GM18511 (cell line): ENCODE results near the gene APH1B.
"Not testable (repeated sequence)": the region's sequence is repeated elsewhere in the genome, so short reads cannot be mapped to it uniquely, and the experiment has no call there.

Source experiments
- ATAC-seq: cut with Tn5 transposase; IDR thresholded peaks from one replicate; pipeline ENCODE4 v1.9.1; 2021; ENCODE audit warnings: mild to moderate bottlenecking, moderate library complexity; ENCODE audit not compliant: unreplicated experiment

The APH1B gene

DNA sequence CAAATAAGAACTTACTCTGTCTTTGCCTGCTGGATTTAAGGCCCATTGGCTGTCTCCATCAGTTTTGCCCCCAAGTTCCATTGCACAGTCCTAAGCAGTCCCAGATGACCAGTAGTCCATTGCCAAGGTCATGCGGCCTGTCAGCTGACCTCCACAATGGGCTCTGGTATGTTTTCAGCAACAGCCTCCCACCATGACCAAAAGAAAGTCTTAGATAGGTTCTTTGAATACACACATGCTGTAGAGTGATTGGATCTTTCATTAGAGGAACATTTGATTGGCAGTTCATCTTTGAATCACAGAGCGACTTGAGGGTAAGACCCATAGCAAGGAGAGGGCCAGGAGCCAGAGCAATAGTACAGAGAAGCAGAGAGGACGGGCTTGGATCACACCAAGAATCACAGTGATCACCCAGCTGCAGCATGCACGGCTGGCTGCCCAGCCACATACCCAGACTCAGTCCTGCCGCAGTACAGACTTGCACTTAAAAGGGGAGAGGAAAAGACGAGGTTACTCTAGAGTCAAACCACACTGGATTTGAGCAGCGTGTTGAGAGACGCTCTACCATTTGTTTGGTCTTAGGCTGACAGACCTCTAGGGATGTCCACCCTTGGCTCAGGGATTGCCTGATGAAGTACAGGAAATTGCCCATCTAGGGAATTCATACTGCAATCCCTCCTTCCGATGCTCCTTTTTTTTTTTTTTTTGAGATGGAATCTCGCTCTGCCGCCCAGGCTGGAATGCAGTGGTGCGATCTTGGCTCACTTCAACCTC is 50.4 kb downstream of the APH1B start:
- ATAC-seq = no peak

DNA sequence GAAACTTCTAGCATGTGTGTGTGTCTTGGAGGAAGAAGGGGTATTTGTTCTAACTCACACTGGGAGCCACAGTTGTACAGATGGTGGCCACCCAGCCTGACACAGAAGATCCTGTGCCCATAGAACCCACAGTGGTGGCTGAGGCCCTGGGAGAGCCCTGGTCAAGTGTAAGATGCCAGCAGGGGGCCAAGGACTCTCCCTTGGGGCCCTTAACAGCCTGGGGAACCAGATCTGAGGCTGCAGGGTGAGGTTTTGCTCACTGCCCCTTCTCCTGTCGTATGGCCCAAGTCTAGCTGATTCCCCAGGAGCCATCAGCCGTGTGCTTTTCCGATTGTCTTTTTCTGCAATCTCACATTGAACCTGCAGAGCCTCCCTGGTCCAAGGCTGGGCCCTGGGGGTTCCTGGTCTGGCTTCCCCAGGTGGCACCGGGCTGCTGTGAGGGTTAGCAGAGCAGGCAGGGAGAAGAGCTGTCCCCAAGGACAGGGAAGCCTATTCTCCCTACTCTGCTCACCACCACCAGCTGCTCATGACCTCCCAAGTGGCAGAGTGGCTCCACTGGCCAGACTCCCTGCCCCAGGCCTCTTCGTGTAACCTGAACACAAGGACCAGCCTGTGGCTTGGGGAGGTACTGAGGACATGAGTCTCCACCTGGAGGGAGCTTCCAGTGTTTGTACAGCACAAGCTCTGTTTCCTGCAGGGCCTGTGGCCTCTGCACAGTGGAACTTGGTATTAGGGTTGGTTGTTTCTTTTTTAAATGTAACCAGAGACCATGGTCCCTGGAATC is 52.4 kb downstream of the APH1B start:
- ATAC-seq = no peak

GRCh38 chr15:63330926-63331325 is 53.5 kb downstream of the APH1B start:
- no peak for ATAC-seq

GRCh38 chr15:63331456-63331855 is 54.1 kb downstream of the APH1B start:
- no peak for ATAC-seq

- no peak for ATAC-seq
These were observed 55.1 kb downstream of the APH1B start for GRCh38 chr15:63332367-63333124.

DNA sequence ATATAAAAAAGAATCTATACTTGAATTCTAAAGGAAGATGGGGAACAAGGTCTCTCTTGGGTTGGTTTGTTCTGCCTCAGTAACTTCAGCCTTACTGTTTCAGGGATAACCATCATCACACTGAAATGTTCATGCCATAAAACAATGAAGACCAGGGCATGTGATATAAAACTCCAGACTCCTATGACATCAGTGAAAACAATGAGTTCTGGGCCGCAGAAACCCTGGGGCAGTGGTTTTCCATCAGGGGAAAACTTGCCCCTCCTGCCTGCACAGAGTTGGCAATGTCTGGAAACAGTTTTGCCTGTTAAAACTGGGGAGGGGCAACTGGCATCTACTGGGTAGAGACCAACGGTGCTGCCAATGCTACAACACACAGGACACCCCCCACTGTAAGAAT is 57.4 kb downstream of the APH1B start:
- no peak for ATAC-seq

- no peak for ATAC-seq
These were observed 58.3 kb downstream of the APH1B start for GRCh38 chr15:63335543-63336240.

- ATAC-seq = no peak
These were observed 59.6 kb downstream of the APH1B start for GRCh38 chr15:63337046-63337445.

DNA sequence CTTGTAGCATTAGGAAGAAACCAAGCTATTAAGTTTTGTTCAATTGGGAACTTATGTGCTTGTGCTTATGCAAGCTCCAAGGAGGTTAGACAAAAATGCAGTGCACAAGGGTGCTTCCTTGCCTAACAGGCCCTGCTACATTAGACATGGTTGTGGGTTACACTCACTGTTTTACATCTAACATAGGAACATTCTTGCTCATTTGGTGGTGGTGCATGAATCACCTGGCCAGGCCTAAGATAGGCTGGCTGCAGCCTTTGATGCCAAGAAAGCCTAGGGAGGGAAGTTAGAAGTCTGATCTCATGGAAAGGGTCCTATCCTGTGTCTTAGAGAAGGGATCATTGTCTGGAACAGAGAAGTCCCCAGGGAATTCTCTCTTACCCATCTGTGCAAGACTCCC is 60.8 kb downstream of the APH1B start:
- no peak for ATAC-seq

GRCh38 chr15:63339006-63339766 is 61.8 kb downstream of the APH1B start:
- no peak for ATAC-seq

- no peak for ATAC-seq
These were observed 62.4 kb downstream of the APH1B start for GRCh38 chr15:63339836-63340235.

- no peak for ATAC-seq
These were observed 62.9 kb downstream of the APH1B start for GRCh38 chr15:63340353-63340752.

- no peak for ATAC-seq
These were observed 63.5 kb downstream of the APH1B start for GRCh38 chr15:63340878-63341277.

DNA sequence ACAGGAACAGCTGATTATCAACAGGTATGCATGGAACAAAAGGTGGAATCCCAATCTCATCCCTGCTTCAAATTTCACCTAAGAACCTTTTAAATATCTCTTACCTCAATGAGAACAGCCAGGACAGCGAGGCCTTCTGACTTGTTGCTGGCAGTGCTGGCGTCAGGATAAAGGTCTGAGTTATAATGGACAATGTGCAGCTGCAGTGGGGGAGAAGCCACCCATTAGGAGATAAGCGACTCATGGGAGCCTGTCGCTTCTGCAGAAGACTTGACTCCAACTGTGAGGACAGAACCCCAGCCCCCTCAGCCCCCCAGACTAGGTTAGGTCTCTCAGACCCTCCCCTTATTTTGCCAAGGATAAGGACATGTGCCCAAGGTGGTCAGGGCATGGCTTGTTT is 64.5 kb downstream of the APH1B start:
- no peak for ATAC-seq

DNA sequence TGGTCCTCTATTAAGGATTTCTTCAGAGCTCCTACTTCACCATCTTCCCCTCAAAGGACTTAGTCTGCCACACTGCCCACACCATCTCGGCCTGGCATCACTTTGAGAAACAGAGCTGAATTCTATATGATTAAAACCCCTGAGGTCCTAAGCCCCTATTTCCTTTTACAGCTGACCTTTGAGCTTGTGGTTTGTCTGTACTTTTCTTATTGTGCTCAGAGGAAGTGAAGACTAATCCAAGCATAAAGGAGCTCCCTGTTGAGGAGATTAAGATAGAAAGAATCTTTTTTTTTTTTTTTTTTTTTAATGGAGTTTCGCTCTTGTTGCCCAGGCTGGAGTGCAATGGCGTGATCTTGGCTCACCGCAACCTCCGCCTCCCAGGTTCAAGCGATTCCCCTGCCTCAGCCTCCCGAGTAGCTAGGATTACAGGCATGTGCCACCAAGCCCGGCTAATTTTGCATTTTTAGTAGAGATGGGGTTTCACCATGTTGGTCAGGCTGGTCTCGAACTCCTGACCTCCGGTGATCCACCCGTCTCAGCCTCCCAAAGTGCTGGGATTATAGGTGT is 65.7 kb downstream of the APH1B start:
- not testable (repeated sequence) for ATAC-seq

- ATAC-seq = no peak
These were observed 67.5 kb downstream of the APH1B start for GRCh38 chr15:63344731-63345390.

DNA sequence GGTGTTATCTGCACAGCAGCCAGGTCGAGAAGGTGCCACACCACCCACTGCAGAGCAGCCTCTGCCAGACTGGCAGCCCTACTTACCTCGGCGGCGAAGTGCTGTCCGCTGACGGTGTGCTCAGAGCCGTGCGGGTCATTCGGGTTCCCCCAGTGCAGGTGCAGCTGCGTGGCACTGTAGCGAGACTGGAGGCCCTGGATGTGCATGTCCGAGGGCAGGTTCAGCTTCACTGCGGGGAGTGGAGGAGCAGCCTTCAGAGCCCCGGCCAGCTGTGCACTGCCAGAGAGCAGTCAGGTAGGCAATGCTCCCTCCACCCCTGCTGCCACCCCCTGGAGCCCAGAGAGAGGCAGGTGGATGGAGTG is 68.0 kb downstream of the APH1B start:
- ATAC-seq = no peak

- ATAC-seq = no peak
These were observed 69.9 kb downstream of the APH1B start for GRCh38 chr15:63347074-63347857.

DNA sequence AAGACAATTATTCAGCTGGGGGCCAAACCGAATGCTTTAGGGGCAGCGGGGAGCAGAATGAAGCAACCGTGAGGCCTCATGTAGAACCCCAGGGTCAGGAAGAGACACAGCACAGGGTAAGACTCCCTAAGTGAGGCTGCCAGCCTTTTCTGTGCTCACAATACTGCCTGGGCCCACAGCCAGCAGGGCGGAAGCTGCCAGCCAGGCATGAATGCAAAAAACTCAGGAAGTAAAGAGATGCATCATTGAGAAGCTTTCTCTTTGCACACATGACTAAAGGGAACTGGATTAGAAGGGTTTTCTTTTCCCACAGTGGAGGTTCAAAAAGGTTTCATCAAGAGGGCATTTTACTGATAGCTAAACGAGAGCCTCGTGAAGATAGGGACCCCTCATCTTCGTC is 71.0 kb downstream of the APH1B start:
- no peak for ATAC-seq
